Measurements from ENCODE around the gene TTC16. TPM values are rescaled to one million over a fixed set of nuclear protein-coding genes. Genes with fewer than 3 reads are reported as not detected.

The TTC16 gene
- total and polyA plus RNA-seq, 4 donors = 1.5 to 5.6 (median 2.7) TPM

DNA sequence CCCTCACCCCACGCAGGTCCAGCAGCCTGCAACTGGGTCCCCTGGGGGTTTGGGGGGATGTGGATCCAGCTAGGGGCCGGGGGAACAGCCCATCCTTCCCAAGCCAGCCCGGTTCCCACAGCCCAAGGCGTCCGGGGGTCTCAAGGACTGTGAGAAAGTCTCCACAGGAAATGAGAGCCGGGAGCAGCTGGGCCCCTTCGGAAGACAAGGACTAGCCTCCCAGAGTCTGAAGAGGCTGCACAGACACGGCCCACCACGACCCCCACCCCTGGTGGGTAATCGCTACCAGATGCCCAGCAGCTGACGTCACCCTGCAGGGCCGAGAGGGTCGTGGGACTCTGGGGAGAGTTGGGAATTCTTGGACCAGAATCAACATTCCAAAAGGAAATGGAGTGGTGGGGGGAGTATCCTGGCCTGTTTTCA, 52.0 kb downstream of the TTC16 start:
- DNase-seq (peak; percentile 83 to 88 (median 85)), ATAC-seq (ENCODE audit: insufficient read depth, low FRiP score) (no peak)
- Histone ChIP-seq H3K27me3 (ENCODE audit: control insufficient read depth in 3 of 3, insufficient read depth in 3 of 3, low read length in 2 of 3) (no peaks in the 10 kb centered on the region), H3K36me3 (ENCODE audit: control insufficient read depth in 4 of 4, insufficient read depth in 4 of 4, low read length in 4 of 4) (peaks cover 0 to 9% (median 0%) of the 10 kb centered on the region in 4 donors), H3K4me3 (no peak overlapping the region), H3K4me1 (ENCODE audit: control insufficient read depth in 5 of 5, insufficient read depth in 5 of 5, low read length in 5 of 5) (peaks cover 0 to 21% (median 4%) of the 10 kb centered on the region in 5 donors), H3K9me3 (ENCODE audit: control insufficient read depth in 4 of 4, insufficient read depth in 3 of 4, low read length in 3 of 4) (no peaks in the 10 kb centered on the region), H3K27ac (ENCODE audit: low read depth in 1 of 2, low read length in 1 of 2) (peak overlapping the region; percentile 78 to 86), H3K9ac (ENCODE audit: insufficient read depth in 1 of 2, low read length in 2 of 2) (peak overlapping the region in 1 of 2 donors; percentile 34)
- 41 to 59% methylated on average over 13 of the region's 13 CpGs for WGBS, 2 donors
- TF ChIP-seq, protein P1, sequence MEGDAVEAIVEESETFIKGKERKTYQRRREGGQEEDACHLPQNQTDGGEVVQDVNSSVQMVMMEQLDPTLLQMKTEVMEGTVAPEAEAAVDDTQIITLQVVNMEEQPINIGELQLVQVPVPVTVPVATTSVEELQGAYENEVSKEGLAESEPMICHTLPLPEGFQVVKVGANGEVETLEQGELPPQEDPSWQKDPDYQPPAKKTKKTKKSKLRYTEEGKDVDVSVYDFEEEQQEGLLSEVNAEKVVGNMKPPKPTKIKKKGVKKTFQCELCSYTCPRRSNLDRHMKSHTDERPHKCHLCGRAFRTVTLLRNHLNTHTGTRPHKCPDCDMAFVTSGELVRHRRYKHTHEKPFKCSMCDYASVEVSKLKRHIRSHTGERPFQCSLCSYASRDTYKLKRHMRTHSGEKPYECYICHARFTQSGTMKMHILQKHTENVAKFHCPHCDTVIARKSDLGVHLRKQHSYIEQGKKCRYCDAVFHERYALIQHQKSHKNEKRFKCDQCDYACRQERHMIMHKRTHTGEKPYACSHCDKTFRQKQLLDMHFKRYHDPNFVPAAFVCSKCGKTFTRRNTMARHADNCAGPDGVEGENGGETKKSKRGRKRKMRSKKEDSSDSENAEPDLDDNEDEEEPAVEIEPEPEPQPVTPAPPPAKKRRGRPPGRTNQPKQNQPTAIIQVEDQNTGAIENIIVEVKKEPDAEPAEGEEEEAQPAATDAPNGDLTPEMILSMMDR (IDR thresholded peaks at IDR 0.05; ENCODE audit: control extremely low read depth, extremely low read depth) = no peak

DNA sequence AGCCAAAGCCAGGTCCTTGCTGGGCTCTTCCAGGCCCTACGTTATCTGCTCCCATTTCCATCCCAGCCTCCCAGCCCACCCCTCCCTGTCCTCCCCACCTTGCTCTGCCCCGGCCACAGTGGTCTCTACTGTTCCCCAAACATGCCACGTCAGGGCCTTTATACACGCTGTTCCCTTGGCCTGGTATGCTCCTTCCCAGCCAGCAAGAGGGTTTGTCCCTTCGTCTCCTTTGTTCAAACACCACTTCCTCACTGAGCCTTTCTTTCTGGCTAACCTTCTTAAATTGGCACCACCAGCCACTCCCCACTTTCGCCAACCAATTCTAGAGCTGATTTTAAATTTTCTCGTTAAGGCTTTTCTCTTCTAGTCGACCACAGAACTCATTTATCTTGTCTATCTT, 52.8 kb downstream of the TTC16 start:
- Histone ChIP-seq H3K4me3 (no peak overlapping the region), H3K36me3 (ENCODE audit: control insufficient read depth in 4 of 4, insufficient read depth in 4 of 4, low read length in 4 of 4) (peaks cover 0 to 9% (median 0%) of the 10 kb centered on the region in 4 donors), H3K27me3 (ENCODE audit: control insufficient read depth in 3 of 3, insufficient read depth in 3 of 3, low read length in 2 of 3) (no peaks in the 10 kb centered on the region), H3K4me1 (ENCODE audit: control insufficient read depth in 5 of 5, insufficient read depth in 5 of 5, low read length in 5 of 5) (peaks cover 0 to 21% (median 4%) of the 10 kb centered on the region in 5 donors), H3K27ac (ENCODE audit: low read depth in 1 of 2, low read length in 1 of 2) (peak overlapping the region; percentile 78 to 86), H3K9me3 (ENCODE audit: control insufficient read depth in 4 of 4, insufficient read depth in 3 of 4, low read length in 3 of 4) (no peaks in the 10 kb centered on the region), H3K9ac (ENCODE audit: insufficient read depth in 1 of 2, low read length in 2 of 2) (no peak overlapping the region)
- TF ChIP-seq, protein P1 (IDR thresholded peaks at IDR 0.05; ENCODE audit: control extremely low read depth, extremely low read depth) = no peak
- 48 to 67% methylated on average over 8 of the region's 8 CpGs for WGBS, 2 donors
- DNase-seq = no peak
- no peak for ATAC-seq (ENCODE audit: insufficient read depth, low FRiP score)

DNA sequence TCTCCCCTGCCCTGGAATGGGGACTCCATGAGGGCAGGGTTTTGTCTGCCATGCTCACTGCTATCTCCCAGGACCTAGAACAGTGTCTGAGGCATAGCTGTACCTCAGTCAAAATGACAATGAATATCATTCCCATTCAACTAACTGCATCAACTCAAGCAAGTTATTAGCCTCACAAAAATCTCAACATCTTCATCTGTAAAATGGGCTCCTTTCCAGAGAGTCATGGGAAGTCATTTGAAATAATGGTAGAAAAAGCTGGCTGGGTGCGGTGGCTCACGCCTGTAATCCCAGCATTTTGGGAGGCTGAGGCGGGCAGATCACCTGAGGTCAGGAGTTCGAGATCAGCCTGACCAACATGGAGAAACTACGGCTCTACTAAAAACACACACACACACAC, 53.2 kb downstream of the TTC16 start:
- DNase-seq = no peak
- peaks cover 0 to 12% (median 0%) of the 10 kb centered on the region in 4 donors for H3K36me3 ChIP-seq (ENCODE audit: control insufficient read depth in 4 of 4, insufficient read depth in 4 of 4, low read length in 4 of 4)

More for the DNA sequence above, 53.2 kb downstream of the TTC16 start:
- 78 to 84% methylated on average over 5 of the region's 5 CpGs for WGBS, 2 donors
- TF ChIP-seq, protein P1 (IDR thresholded peaks at IDR 0.05; ENCODE audit: control extremely low read depth, extremely low read depth) = no peak
- peaks cover 0 to 21% (median 4%) of the 10 kb centered on the region in 5 donors for H3K4me1 ChIP-seq (ENCODE audit: control insufficient read depth in 5 of 5, insufficient read depth in 5 of 5, low read length in 5 of 5)
- no peak overlapping the region for H3K9ac ChIP-seq (ENCODE audit: insufficient read depth in 1 of 2, low read length in 2 of 2)
- no peaks in the 10 kb centered on the region for H3K27me3 ChIP-seq (ENCODE audit: control insufficient read depth in 3 of 3, insufficient read depth in 3 of 3, low read length in 2 of 3)
- no peak overlapping the region for H3K4me3 ChIP-seq
- peak overlapping the region; percentile 78 to 86 for H3K27ac ChIP-seq (ENCODE audit: low read depth in 1 of 2, low read length in 1 of 2)
- no peaks in the 10 kb centered on the region for H3K9me3 ChIP-seq (ENCODE audit: control insufficient read depth in 4 of 4, insufficient read depth in 3 of 4, low read length in 3 of 4)
- no peak for ATAC-seq (ENCODE audit: insufficient read depth, low FRiP score)
